Measurements from ENCODE around the gene PRAC2.

GRCh38 chr17:48731355-48731754, 8.4 kb downstream of the PRAC2 start:
- TF ChIP-seq, protein P1, sequence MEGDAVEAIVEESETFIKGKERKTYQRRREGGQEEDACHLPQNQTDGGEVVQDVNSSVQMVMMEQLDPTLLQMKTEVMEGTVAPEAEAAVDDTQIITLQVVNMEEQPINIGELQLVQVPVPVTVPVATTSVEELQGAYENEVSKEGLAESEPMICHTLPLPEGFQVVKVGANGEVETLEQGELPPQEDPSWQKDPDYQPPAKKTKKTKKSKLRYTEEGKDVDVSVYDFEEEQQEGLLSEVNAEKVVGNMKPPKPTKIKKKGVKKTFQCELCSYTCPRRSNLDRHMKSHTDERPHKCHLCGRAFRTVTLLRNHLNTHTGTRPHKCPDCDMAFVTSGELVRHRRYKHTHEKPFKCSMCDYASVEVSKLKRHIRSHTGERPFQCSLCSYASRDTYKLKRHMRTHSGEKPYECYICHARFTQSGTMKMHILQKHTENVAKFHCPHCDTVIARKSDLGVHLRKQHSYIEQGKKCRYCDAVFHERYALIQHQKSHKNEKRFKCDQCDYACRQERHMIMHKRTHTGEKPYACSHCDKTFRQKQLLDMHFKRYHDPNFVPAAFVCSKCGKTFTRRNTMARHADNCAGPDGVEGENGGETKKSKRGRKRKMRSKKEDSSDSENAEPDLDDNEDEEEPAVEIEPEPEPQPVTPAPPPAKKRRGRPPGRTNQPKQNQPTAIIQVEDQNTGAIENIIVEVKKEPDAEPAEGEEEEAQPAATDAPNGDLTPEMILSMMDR (IDR thresholded peaks at IDR 0.05) = no peak
- TF ChIP-seq POLR2A (IDR thresholded peaks at IDR 0.05) (no peak), EP300 (IDR thresholded peaks at IDR 0.05) (no peak)

Data from ovary (tissue), 3 donors.